Activated T-cell treated with anti-CD3 and anti-CD28 coated beads for 24 hours (primary cell): Measurements from ENCODE around the gene ANKRD13D.
"Not testable (repeated sequence)": the region's sequence is repeated elsewhere in the genome, so short reads cannot be mapped to it uniquely, and the experiment has no call there.

Experiments used
- DNase-seq: peaks from one replicate; pipeline ENCODE4 v3.0.0-alpha.2; 2020; ENCODE audit warnings: low read depth

Gene ANKRD13D

DNA sequence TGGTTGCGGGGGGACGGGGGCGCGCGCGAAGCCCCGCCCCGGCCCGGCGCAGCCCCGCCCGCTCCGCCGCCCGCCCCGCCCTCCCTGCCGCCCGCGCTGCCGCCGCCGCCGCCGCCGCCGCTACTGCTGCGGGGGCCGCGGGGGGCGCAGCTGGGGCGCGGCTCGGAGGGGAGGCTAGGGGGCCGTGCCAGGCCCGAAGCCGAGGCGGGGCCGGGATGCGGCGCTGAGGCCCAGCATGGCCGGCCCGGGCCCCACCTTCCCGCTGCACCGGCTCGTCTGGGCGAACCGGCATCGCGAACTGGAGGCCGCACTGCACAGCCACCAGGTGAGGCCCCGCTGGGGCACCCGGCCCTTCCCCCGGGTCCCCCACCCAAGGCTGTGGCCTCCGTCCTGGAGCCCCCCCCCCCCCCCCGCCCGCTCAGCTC, at the start of gene ANKRD13D:
TSS of gene ANKRD13D (plus strand) at position 78 of the 425 bp plus-strand sequence. CDS start at position 236, 158 bp downstream.
- DNase-seq = no peak

DNA sequence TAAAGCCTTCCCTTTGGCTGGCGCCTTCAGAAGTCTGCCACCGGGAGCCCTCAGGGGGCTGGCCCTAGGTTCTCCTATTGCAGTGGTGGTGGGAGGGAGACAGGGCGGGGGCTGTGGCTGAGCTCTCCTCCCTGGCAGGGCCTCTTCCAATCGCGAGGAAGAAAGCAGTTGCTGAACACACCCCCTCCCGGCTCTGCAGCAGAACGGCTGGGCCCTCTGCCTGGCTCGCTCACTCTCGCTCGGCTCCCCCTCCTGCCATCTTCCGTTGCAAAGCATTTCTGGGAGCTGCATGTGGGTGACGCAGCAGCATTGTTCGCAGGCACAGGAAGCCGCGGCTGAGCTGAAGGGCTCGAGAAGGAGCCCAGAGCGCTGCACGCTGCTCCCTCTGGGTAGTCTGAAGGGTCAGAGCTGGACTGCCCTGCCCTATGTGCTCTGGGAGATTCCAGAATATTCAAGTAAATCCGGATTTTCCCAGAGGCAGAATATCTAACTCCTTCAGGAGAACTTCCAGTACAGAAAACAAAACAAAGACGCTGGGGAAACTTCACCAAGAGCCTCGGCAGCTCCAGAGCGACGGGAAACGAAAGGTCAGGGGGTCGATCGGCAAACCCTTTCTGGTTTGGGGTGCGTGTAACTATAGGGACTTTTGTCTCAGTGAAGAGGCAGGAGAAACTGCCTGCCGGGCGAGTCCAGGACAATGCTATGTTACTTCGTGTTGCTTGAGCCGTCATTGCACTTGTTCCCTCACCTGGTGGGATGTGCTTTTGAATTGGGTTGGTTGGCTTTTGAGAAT, 49.1 kb upstream of the ANKRD13D start:
- DNase-seq = peak; percentile 94

DNA sequence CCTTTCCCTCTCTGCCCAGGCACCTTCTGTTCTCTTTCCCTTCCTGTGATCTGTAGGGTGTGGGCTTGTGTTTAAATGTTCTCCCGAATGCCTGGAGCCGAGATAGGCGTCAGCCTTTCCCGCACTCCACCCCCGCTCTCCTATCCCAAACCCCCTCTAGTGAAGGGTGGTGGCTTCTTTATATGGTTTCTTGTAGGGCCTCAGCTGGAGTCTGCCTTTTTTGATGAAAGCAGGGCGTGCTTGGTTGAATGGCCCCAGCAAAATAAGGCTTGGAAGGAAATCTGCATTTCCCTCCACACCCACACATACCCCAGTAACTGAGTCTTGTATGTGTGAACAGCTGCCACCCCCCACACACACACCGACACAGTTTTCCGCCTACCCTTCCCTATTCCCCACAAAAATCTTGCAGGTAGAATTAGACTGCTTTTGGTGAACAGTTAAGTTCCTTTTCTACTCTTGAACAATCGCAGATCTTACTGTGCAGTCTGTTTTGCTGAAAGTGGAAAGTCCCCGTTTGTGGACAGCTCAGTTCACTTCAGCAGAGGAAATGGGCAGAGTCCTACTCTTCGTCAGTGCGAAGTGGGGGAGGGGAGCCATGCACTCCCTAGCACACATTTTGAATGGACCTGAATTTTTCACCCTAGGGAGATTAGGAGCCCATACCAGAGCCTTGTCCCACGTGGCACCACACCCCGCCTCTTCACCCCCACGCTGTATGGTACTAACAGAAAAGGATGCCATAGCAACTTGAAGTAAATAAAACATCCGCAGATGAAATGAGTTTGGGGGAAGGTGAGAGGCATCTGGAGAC, 48.3 kb upstream of the ANKRD13D start:
- peak; percentile 74 for DNase-seq

DNA sequence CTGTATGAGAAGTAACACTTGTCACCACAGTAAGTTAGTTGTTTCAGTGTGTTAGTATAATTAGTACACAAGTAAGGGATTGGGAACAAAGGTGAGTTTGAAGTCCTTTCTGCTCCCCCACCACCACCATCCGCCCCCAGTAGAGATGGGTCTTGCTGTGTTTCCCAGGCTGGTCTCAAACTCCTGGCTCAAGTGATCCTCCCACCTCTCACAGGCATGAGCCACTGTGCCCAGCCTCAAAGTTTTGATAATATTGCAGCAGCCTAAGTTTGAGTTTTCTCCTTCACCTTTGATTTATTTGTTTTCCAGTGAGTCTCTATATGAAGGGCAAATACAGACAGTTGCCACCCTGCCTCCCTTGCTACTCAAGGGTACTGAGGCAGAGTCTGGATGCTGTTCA, 46.6 kb upstream of the ANKRD13D start:
- DNase-seq = no peak

DNA sequence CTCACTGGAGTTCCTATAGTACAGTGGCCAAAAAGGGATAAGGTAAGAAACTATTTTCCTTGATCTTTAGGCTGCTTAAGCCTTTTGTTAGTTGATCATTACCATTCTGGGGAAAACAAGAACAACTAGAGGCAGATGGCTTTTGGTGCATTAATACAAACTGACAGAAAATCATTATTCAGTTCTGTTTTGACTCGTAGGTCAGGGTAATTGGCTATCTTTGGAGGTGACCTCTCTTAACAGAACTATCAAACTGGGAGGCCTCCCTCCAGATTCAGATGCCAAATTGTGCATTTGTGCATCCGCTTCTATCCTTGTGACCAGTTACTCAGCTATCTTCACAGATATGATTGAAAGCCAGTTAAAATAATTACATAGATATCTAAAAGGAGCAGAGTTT, 46.1 kb upstream of the ANKRD13D start:
- no peak for DNase-seq

DNA sequence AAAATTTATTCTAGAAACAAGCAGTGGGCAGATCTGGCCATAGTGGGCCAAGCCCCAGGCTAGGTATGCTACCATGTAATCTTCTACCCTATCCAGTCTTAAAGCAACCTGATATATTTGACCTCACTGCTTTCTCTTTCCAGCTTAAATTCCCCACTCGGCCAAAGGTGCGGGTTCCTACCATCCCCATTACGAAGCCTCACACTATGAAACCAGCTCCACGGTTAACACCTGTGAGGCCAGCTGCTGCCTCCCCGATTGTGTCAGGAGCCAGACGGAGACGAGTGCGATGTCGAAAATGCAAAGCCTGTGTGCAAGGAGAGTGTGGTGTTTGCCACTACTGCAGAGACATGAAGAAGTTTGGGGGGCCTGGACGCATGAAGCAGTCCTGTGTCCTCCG, 44.1 kb upstream of the ANKRD13D start:
- no peak for DNase-seq

DNA sequence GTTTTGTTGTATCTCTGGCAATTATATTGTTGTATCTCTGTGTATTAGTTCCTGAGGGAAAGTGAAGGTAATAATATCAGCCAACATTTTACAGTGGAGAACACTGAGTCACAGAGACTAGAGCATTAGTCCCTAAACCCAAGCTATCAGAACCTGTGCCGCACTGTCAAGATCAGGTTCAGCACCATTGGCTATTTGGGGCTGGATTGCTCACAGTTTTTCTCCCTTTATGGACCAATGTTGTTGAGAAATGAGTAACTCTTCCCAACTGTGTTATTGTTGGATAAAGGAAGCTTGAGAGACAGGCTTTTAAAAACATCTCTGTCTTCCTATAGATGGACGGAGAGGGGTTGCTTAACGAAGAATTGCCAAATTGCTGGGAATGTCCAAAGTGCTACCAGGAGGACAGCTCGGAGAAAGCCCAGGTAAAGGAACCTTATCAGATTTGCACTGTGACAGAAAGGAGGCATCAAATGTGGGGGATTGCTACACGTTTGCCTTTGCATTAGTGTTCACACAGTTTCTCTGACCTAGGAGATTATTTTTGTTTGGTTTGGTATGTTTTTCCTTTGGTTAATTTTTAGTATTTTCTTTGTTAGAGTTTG, 41.1 kb upstream of the ANKRD13D start:
- no peak for DNase-seq

DNA sequence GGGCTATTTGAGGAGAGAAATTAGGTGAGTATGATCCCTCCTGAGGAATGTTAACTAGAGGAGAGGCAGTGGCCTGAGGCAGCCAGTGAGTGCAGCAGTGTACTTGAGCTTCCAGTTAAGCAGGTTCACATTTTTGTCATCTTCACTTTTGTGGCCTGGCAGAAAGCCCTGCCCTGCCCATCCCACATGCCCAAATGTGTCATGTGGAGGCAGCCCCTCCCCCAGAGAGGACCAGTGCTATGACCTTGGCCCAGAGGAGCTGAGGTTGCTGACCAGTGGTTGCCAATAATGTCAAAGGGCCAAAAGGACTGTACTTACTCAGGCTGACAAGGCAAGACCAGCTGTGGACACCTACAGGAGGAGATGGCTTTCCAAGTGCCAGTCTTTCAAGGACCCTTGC, 40.5 kb upstream of the ANKRD13D start:
- no peak for DNase-seq

DNA sequence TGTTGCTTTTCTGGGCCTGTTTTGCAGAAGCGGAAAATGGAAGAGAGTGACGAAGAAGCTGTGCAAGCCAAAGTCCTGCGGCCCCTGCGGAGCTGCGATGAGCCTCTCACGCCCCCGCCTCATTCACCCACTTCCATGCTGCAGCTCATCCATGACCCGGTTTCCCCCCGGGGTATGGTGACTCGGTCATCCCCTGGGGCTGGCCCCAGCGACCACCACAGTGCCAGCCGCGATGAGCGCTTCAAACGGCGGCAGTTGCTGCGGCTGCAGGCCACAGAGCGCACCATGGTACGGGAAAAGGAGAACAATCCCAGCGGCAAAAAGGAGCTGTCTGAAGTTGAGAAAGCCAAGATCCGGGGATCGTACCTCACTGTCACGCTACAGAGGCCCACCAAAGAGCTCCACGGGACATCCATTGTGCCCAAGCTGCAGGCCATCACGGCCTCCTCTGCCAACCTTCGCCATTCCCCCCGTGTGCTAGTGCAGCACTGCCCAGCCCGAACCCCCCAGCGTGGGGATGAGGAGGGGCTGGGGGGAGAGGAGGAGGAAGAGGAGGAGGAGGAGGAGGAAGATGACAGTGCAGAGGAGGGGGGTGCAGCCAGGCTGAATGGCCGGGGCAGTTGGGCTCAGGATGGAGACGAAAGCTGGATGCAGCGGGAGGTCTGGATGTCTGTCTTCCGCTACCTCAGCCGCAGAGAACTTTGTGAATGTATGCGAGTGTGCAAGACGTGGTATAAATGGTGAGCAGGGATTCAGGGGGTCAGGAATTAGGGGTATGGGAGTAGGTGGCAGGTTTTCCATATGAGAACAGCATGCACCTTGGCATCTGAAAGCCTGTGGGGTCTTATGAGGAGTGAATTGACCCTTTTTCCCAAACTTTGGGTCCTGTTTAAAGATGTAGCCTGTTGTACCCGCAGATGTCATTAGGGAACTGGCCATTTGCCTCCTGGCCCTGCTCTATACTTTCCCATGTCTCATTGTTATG, 38.8 kb upstream of the ANKRD13D start:
- DNase-seq = no peak

DNA sequence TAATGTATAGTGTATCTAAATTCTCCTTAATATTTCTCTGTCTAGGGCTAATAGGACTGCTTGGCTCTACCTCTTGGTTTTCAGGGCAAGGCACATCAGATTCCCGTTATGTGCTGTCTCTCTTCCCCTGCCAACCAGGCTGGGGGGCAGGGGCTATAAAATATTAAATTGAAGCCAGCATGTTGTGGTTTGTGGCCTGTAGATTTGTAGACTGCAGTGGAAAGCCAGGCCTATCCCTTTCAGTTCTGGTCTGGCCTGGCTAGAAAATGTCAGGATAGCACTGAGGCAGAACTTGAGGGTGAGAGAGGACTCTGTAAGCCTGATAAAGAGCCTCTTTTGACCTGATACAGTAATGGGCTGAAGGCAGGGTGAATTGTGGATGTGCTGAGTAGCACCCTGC, 37.3 kb upstream of the ANKRD13D start:
- no peak for DNase-seq

DNA sequence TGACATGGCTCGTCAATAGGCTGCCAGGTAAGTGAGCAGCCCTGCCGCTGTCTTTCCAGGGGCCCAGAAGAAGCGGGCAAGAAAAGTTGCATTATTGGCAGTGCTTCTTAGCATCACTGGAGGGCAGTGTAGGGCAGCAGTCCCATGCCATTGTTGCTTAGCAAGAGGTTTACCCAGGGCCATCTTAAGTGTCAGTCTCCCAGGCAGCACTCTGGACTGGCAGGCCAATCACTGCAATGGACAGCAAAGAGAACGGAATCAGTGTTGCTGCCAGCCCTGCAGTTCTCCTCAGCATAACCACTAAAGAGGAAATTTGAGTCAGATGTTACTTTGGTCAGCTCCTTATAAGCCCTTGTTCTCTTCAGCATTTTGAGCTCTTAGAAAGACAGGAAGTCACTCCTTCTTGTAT, 36.3 kb upstream of the ANKRD13D start:
- DNase-seq = no peak

DNA sequence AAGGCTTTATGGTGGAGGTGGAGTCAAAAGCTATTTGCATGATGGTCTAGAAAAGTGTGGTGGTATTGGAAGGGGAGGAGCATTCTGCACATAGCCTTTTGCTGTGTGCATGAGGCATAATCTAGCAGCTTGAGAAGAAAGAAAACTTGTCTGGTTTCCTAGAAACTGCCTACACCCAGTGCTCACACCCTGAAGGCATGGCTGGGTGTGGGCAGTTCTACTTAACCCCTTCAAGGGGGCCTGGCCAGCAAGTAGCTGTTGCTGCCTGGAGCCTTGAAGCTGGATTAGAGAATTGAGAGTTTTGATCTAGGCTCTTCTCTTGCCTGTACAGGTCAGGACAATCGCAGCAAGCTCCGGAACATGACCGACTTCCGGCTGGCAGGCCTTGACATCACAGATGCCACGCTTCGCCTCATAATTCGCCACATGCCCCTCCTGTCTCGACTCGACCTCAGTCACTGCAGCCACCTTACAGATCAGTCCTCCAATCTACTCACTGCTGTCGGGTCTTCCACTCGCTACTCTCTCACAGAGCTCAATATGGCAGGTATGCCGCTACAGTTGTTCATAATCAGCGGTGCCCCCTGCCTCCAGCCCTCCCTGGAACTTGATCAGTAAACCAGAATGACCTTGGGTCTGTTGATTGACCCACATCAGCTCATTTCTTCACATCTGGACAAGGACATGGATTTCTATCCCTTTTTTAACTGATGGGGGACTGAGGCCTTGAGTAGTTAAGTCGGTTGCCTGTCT, 35.1 kb upstream of the ANKRD13D start:
- DNase-seq = no peak

DNA sequence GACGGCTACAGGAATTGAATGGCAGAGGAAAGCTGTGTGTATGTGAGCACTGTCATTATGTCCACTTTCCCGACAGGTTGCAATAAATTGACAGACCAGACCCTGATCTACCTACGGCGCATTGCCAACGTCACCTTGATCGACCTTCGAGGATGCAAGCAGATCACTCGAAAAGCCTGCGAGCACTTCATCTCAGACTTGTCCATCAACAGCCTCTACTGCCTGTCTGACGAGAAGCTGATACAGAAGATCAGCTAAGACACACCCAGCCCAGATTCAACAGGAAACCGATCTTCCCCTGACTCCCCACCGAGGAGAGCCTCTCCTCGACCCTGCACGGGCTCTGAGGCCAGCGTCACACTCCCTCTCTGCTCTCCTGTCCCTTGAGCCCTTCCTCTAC, 34.3 kb upstream of the ANKRD13D start:
- no peak for DNase-seq

DNA sequence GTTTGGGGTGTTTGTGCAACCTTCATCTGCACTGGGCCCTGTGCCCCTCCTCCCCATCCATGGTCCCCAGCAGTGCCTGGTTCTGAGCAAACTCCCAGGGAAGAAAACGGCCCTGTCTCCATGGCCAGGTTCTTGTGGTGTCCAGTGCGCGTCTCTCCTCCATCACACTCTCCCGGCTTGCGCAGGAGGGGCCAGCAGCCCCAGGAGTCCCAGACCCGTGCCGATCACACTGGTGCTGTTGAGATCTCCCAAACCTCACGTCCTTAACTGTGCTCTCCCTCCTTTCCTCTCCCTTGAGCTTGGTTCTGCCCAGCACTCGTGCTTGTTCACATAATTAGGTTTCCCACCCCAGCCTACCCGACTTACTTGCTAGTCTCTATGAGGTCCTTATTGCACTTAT, 33.8 kb upstream of the ANKRD13D start:
- no peak for DNase-seq

DNA sequence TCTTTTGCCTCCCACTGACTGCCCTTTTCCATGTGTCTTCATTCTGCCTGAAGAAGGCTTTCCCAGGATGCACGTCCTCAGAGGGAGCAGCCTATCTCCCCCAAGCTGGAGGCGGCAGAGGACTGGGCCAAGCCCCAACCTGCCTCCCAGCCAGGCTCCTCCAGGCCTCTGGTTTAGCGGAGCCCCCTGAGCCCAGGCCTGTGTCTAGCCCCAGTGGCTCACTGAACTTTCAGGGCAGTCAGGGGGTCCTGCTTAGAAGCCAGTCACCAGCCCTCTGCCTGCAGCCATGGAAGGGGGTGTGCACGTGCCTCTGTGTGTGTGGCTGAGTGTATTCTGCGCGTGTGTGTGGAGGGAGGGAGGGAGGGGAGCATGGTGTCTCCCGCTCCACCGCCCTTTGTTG, 33.2 kb upstream of the ANKRD13D start:
- no peak for DNase-seq

DNA sequence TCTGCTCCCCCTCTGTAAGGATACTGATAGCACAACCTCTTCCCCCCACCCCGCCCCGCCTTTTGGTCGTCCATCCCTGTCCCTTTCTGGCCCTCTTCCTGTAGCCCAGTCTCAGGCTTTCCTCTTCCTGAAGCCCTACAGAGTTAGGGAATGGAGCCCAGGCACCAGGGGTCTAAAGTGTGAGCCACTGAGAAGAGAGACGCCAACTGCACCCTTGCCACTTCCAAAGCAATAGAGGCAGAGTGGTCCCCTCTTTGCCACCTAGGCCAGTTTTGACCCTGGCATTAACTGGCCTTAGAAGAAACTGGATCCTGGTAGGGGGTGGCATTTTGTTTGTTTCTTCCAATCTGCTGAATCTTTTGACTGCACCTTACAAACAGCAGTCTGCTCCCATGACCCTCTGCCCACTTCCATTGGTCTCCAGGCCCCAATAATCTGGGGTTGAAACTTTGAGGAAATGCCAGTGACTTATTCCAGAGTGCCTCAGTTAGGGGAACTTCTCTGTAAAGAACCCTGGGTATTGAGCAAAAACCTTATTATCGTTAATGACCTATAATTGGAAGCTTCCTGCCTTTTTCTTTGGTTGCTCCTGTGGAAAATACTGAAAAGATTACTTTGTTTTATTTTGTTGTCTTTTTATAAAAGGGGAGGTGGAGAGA, 32.5 kb upstream of the ANKRD13D start:
- no peak for DNase-seq

DNA sequence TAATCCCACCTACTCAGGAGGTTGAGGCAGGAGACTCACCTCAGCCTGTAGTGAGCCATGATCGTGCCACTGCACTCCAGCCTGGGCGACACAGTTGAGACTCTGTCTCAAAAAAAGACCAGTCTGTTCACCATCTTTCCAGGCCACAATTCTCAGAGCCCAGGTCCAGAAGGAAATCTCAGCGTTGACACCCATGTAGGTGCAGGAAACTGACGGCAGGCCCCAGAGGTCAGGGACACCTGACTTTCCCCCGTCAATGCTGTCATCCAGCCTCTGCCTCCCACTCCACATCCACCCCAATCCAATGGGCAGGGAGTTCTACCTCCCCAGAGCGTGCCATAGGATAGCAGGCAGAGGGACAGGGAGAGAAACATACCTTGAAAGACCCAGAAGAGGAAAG, 28.7 kb upstream of the ANKRD13D start:
- no peak for DNase-seq

DNA sequence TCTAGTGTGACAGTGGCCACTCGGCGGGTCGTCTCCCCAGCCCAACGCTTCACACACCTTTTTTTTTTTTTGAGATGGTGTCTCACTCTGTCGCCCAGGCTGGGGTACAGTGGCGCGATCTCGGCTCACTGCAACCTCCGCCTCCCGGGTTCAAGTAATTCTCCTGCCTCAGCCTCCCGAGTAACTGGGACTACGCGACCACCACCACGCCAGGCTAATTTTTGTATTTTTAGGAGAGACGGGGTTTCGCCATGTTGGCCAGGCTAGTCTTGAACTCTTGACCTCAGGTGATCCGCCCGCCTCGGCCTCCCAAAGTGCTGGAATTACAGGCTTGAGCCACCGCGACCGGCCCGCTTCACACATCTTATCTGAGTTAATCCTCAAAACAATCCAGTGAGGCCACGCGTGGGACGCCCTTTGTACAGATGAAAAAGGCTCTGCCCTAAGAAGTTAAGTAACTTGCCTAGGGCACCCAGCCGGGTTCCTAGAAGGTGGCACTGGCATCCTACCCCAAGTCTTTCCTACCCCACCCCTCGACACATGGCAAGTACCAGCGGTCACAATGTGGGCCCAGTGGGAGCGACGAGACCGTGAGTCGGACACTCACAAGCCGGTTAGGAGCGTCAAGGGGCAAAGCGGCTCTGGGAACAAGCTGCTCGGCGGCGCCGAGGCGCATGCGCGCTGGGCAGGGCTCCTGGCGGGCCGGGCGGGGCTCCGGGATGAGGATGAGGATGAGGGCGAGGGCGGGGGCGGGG, 28.0 kb upstream of the ANKRD13D start:
- DNase-seq = not testable (repeated sequence)

DNA sequence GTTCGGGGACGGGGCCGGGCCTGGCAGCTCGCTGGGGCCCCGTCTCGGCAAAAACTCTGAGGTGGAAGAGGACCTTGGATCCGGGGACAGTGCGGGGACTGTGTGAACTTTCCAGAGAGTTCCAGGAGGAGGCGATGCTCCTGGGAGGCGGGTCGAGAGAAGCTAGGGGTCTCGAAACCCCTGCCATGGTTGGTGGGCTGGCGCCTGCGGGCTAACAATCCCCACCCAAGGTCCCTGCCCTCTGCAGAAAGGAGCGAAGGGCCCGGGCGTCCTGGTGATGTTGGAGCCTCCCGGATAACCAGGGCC, 27.5 kb upstream of the ANKRD13D start:
- no peak for DNase-seq
